HuH-7.5 (cell line): ENCODE results near the gene NME3.
A peak's percentile ranks its signal among the peaks of the same experiment; 100 is the strongest.

Source experiments
- DNase-seq: peaks from one replicate; pipeline ENCODE4 v3.0.0; 2011; ENCODE audit warnings: low spot score

Gene NME3

GRCh38 chr16:1793578-1794220 lies 22.4 kb upstream of the NME3 start, which contains the start of gene IGFALS:
IGFALS (minus strand) TSS chr16:1793705; CDS start chr16:1793652, 53 bp downstream.
- DNase-seq: no peak

DNA sequence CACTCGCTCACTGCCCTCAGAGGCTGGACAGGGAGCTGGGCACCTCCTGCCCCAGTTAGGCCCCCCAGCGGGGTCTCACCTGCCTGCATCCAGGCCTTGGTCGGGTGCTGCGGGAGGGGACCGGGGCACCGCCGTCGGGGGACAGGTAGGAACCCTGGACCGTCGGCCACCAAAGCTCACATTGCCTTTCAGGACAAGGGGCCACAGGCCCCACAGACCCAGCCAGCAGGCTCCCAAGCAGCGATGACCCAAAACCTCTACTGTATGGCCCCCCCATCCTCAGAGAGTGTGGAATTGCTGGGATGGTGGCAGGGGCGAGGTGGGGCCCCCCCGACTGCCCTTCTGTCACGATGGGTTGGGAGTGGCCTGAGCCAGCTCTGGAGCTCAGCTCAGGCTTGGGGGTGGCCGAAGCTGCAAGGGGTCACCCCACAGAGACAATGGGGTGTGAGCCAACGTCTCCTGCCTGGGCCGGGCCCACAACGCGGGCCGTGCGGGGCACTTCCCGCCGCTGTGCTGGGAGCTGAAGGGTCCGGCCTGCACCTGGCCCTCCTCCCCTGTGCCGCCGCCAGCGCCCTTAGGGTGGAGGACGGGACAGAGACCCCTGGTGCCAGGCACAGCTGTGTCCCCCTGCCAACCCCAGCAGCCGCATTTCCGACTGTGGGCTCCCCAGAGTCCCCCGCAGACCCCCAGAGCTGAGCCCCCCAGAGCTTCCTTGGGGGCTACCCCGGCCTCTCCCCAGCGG lies 21.7 kb upstream of the NME3 start:
- no peak for DNase-seq

GRCh38 chr16:1791943-1792812 lies 20.8 kb upstream of the NME3 start:
- no peak for DNase-seq

GRCh38 chr16:1791256-1791942 lies 20.1 kb upstream of the NME3 start:
- no peak for DNase-seq

DNA sequence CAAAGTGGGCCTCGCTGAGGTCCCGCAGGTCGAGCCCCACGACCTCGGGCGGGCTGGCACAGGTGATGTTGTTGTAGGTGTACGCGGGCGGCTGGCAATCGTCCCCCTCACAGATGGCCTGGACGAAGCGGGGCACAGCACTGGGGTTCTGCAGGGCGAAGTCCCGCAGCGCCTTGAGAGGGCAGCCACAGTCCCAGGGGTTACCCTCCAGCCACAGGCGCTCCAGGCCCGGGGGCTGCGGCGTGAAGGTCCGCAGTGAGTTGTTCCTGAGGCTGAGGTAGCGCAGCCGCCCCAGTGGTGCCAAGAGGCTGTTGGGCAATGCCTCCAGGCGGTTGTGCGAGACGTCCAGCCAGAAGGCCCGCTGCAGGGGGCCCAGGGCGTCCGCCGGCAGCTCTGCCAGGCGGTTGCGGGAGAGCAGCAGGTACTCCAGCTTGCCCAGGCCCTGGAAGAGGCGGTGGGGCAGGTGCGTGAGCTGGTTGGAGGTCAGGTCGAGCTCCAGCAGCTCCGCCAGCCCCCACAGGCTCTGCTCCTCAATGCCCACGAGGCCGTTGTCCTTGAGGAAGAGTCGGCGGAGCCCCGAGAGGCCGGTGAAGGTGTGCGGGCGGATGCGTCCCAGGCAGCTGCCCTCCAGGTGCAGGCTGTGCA lies 19.4 kb upstream of the NME3 start:
- no peak for DNase-seq

GRCh38 chr16:1790261-1790610 lies 18.9 kb upstream of the NME3 start:
- no peak for DNase-seq

- DNase-seq: no peak
Observed at GRCh38 chr16:1789643-1790045, 18.3 kb upstream of the NME3 start.

DNA sequence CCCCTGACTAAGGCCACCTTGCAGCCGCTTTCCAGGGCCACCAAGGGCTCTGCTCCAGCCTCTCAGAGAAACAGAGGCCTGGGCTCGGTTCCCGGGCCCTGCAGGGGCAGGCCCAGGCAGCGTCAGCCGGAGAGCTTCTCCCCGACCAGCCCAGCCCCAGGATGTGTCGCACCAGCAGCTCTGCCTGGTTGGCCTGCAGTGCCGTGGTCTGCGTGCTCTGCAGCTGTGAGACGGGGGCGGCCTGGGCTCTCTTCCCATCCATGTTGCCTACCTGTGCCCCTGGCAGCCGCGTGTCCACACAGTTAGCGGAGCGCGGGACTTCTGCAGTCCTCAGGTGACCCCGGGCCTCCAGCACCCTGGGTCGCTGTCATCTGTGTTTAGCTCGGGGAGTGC lies 17.4 kb upstream of the NME3 start:
- no peak for DNase-seq

GRCh38 chr16:1788095-1788707 lies 16.9 kb upstream of the NME3 start:
- no peak for DNase-seq

DNA sequence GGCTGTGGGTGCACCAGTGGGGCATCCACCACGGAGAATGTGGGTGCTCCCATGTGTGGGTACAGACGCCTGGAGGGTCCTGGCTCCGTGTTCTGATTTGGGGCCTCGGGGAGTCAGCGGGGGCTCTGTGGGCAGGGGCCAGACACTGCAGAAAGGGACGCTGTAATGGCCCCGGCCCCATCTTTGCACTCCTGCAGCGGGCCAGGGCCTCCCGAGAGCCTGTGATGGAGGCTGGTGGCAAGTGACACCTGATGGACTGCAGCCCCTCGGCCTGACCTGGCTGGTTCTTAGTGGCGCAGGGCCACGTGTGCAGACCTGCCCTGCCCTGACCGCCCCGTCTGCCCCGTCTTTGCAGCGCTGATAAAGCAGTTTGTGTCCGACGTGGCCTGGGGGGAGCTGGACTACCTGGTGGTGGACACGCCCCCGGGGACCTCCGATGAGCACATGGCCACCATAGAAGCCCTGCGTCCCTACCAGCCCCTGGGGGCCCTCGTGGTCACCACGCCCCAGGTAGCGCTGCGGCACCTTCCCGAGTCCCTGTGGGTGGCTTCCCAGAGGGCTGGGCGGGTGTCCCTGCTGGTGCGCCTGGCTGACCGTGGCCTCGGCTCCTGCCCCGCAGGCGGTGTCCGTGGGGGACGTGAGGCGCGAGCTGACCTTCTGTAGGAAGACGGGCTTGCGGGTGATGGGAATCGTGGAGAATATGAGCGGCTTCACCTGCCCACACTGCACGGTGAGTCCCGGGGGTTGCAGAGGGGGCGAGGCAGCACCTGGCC lies 16.2 kb upstream of the NME3 start:
- no peak for DNase-seq

GRCh38 chr16:1787056-1787321 lies 15.6 kb upstream of the NME3 start:
- DNase-seq: no peak

DNA sequence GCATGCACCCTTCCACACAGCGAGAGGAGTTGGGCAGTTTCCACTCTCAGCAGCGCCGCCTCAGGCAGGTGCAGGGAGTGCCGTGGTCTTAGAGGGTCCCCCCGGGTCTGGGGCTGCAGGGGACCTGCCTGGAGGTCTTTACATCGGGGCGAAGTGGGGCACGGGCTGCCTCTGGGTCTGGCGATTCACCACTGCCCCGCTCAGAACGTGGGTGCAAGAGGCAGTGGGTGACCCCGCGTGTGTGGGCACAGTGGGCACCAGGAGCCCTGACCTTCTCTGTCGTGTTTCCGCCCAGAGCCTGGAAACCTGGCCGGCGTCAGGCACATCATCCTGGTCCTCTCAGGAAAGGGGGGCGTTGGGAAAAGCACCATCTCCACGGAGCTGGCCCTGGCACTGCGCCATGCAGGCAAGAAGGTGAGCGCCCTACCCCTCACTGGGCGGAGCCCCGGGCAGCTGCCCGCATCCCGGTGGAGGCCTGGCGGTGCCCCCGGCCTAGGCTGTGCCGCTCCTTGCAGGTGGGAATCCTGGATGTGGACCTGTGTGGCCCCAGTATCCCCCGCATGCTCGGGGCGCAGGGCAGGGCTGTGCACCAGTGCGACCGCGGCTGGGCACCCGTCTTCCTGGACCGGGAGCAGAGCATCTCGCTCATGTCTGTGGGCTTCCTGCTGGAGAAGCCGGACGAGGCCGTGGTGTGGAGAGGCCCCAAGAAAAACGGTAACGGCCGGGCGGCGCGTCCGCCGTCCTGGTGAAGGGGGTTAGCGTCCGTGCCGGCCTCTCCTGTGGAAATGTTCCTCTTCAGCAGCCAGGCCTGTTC lies 15.1 kb upstream of the NME3 start:
- DNase-seq: no peak

GRCh38 chr16:1785846-1786170 lies 14.5 kb upstream of the NME3 start:
- no peak for DNase-seq

DNA sequence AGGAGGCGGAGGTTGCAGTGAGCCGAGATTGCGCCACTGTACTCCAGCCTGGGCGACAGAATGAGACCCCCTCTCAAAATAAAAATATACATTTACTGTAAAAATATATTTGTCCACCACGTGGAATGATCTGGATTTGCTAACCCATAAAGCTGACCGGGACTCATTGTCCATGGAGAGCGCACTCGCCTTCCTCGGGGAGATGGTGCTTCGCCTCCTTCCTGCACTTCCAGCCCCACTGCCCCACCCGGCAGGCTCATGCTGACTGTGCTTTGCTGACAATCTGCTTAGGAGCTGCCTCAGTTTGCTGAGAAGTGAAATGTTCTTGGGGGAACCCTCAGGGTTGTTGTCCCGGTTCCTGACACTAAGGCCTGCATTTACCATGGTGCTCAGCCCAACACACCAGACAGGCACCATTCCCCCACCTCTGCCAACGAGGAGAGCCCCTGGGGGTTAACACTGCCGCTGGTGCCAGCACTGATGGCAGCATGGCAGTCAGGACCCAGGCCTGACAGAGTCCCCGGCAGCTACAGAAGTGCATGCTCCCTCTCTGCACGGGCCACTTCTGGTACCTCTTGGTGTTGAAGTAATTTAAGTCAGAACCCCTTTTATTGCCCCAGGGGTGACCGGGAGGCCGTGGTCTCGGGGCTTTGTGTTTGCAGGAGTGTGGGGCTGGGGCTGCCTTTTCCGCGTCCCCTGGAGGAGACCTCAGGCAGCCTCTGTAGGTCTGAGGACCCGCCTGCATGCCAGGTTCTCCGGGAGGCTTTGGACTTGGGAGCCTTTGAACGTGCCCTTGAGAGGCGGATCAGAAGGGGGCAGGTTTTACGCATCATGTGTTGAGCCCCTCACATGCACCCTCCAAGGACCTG lies 13.9 kb upstream of the NME3 start:
- no peak for DNase-seq

DNA sequence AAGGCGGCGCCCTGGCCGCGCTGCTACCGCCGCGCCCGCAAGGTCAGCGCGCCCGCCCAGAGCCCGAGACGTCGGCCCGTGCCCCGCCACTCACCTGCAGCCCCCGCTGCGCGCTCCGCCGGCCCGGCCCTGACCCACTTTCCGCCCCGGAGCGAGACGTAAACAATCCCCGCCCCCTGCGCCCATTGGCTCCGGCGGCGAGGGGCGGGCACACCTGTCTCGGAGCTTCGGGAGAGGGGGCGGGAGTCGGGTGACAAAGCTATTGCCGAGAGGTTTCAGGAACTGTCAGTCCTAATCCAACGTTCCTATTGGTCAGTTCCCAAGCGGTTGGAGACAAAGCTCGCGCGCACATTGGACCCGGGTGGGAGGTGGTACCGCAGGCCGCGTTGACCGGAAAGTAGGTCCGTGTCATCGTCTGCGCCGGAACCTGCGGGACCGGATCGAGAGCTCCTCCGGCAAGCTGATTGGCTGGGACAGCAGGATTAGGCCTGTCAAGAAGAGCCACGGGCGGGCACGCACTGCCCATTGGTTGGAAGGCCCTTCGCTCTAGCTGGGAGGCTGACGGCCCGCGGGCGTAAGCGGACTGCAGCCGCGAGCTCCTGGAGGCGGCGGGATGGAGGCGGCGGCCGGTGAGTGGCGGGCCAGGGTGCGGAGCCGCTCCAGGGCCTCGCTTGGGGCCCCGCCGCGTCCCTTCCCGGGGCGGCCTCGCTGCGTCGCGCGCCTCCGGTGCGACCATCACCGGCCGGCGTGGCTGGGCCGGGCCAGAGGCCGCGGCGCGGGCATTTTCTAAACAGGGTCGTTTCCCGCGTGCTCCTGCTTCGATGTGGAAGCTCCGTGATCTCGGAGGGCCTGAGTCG lies 11.3 kb upstream of the NME3 start, which contains the start of the genes NUBP2 and SPSB3:
Gene NUBP2 (plus strand): TSS at position 553 of the 857 bp plus-strand sequence. CDS start 61 bp downstream, at position 614.
Gene SPSB3 (minus strand): TSS at position 164 of the 857 bp plus-strand sequence. CDS start 1,088 bp downstream, outside the sequence.
- peak; percentile 100 for DNase-seq

GRCh38 chr16:1781758-1782407 lies 10.5 kb upstream of the NME3 start:
- no peak for DNase-seq

- DNase-seq: no peak
Observed at GRCh38 chr16:1781254-1781653, 9.9 kb upstream of the NME3 start.
